Neural progenitor cell (in vitro differentiated cells): ENCODE results near the gene STEAP1B. TPM values are rescaled to one million over a fixed set of nuclear protein-coding genes. Genes with fewer than 3 reads are reported as not detected.

ENCODE experiments used
- DNase-seq: peaks from one replicate; pipeline ENCODE4 v3.0.0-alpha.2; 2016; ENCODE audit warnings: low spot score
- H2AFZ ChIP-seq: fragments of 200-600 bp; sonication (generic); replicated peaks from 2 replicates; pipeline ENCODE4 v1.6.1; 2016; ENCODE audit warnings: antibody characterized with exemption
- H3F3A ChIP-seq: fragments of 200-600 bp; sonication (generic); 2 replicates; pipeline ENCODE4 v1.6.1; 2016; ENCODE audit warnings: antibody characterized with exemption, low read depth
- H3K27ac ChIP-seq: fragments of 200-600 bp; sonication (generic); 2 replicates; pipeline ENCODE4 v1.5.1; 2016; ENCODE audit warnings: mild to moderate bottlenecking
- H3K27me3 ChIP-seq: fragments of 200-600 bp; sonication (generic); 2 replicates; pipeline ENCODE4 v1.6.1; 2016; ENCODE audit warnings: mild to moderate bottlenecking, moderate library complexity
- H3K36me3 ChIP-seq: fragments of 200-600 bp; sonication (generic); 2 replicates; pipeline ENCODE4 v1.5.1; 2016
- H3K4me1 ChIP-seq: fragments of 200-600 bp; sonication (generic); 2 replicates; pipeline ENCODE4 v1.6.1; 2016; ENCODE audit warnings: mixed run types
- H3K4me2 ChIP-seq: fragments of 200-600 bp; sonication (generic); 2 replicates; pipeline ENCODE4 v1.6.1; 2016
- H3K4me3 ChIP-seq: fragments of 200-600 bp; sonication (generic); 2 replicates; pipeline ENCODE4 v1.5.1; 2016
- H3K79me2 ChIP-seq: fragments of 200-600 bp; sonication (generic); 2 replicates; pipeline ENCODE4 v1.6.1; 2016; ENCODE audit warnings: low read depth
- H3K9ac ChIP-seq: fragments of 200-600 bp; sonication (generic); 2 replicates; pipeline ENCODE4 v1.6.1; 2016
- H3K9me3 ChIP-seq: fragments of 200-600 bp; sonication (generic); 2 replicates; pipeline ENCODE4 v1.5.1; 2016; ENCODE audit warnings: low read depth
- H4K20me1 ChIP-seq: fragments of 200-600 bp; sonication (generic); 2 replicates; pipeline ENCODE4 v1.6.1; 2016; ENCODE audit warnings: low read depth
- H3K27ac Mint-ChIP-seq: 3 replicates; pipeline ENCODE4 v1.8.0; 2021; ENCODE audit warnings: mixed read lengths
- H3K27me3 Mint-ChIP-seq: 2 replicates; pipeline ENCODE4 v1.8.0; 2022; ENCODE audit warnings: low read depth, mild to moderate bottlenecking, inconsistent platforms, moderate library complexity, mixed read lengths; ENCODE audit not compliant: insufficient read depth
- H3K36me3 Mint-ChIP-seq: 3 replicates; pipeline ENCODE4 v1.8.0; 2021; ENCODE audit warnings: mixed read lengths
- H3K4me1 Mint-ChIP-seq: 3 replicates; pipeline ENCODE4 v1.8.0; 2021; ENCODE audit warnings: mixed read lengths
- H3K4me3 Mint-ChIP-seq: 3 replicates; pipeline ENCODE4 v1.8.0; 2021; ENCODE audit warnings: mild to moderate bottlenecking, moderate library complexity, mixed read lengths
- H3K9me3 Mint-ChIP-seq: 3 replicates; pipeline ENCODE4 v1.8.0; 2020; ENCODE audit warnings: mixed read lengths
- CTCF ChIP-seq: fragments of 200-600 bp; sonication (generic); IDR thresholded peaks from 2 replicates; pipeline ENCODE4 v1.5.1; 2017; ENCODE audit warnings: antibody characterized with exemption, mild to moderate bottlenecking
- EZH2 ChIP-seq: fragments of 200-600 bp; sonication (generic); IDR thresholded peaks from 2 replicates; pipeline ENCODE4 v1.6.1; 2017; ENCODE audit warnings: antibody characterized with exemption, mild to moderate bottlenecking, moderate library complexity
- EZH2phosphoT487 ChIP-seq: fragments of 200-600 bp; sonication (generic); IDR thresholded peaks from 2 replicates; pipeline ENCODE4 v1.6.1; 2017; ENCODE audit warnings: antibody characterized with exemption
- total RNA-seq: library from RNA; depleted of rRNA; stranded (reverse); fragments of >200 nt; gene quantifications from 2 replicates; pipeline ENCODE4 v1.2.3, GENCODE V29; 2015; ENCODE audit warnings: low replicate concordance

The STEAP1B gene
- total RNA-seq, 1 donor from 2014 or later, result 1.6 TPM

GRCh38 chr7:22477262-22477661 is 22.7 kb downstream of the STEAP1B start:
- Histone ChIP-seq H3K36me3 (no peaks in the 10 kb centered on the region), H3K4me3 (no peak overlapping the region), H3K27ac (no peak overlapping the region), H3K4me2 (no peak overlapping the region), H3K9me3 (no peaks in the 10 kb centered on the region), H4K20me1 (no peaks in the 10 kb centered on the region), H2AFZ (no peak overlapping the region), H3K27me3 (no peaks in the 10 kb centered on the region), H3K4me1 (peaks cover 19% of the 10 kb centered on the region), H3K9ac (no peak overlapping the region), H3F3A (peaks cover 8% of the 10 kb centered on the region), H3K79me2 (no peaks in the 10 kb centered on the region)
- no peak overlapping the region for H3K4me3 Mint-ChIP-seq
- H3K27me3 Mint-ChIP-seq, result no peaks in the 10 kb centered on the region
- H3K4me1 Mint-ChIP-seq, result no peaks in the 10 kb centered on the region
- no peak overlapping the region for H3K27ac Mint-ChIP-seq
- no peak for DNase-seq
- no peaks in the 10 kb centered on the region for H3K9me3 Mint-ChIP-seq
- no peak for TF ChIP-seq EZH2
- TF ChIP-seq CTCF, result no peak
- TF ChIP-seq EZH2phosphoT487, result no peak
- no peaks in the 10 kb centered on the region for H3K36me3 Mint-ChIP-seq

GRCh38 chr7:22476824-22477223 is 23.2 kb downstream of the STEAP1B start:
- H3K27me3 ChIP-seq, result no peaks in the 10 kb centered on the region
- no peak for DNase-seq
- no peak overlapping the region for H3K4me2 ChIP-seq
- no peaks in the 10 kb centered on the region for H3K79me2 ChIP-seq
- no peaks in the 10 kb centered on the region for H3K27me3 Mint-ChIP-seq
- H3K27ac Mint-ChIP-seq, result no peak overlapping the region
- H3K36me3 ChIP-seq, result no peaks in the 10 kb centered on the region
- H3K4me1 ChIP-seq, result peaks cover 19% of the 10 kb centered on the region
- H2AFZ ChIP-seq, result no peak overlapping the region
- no peak overlapping the region for H3K27ac ChIP-seq
- H3K4me3 Mint-ChIP-seq, result no peak overlapping the region
- H3F3A ChIP-seq, result peaks cover 8% of the 10 kb centered on the region
- H3K9ac ChIP-seq, result no peak overlapping the region
- no peaks in the 10 kb centered on the region for H3K9me3 Mint-ChIP-seq
- H3K9me3 ChIP-seq, result no peaks in the 10 kb centered on the region
- H4K20me1 ChIP-seq, result no peaks in the 10 kb centered on the region
- TF ChIP-seq CTCF (no peak), EZH2phosphoT487 (no peak), EZH2 (no peak)
- H3K36me3 Mint-ChIP-seq, result no peaks in the 10 kb centered on the region
- H3K4me3 ChIP-seq, result no peak overlapping the region
- H3K4me1 Mint-ChIP-seq, result no peaks in the 10 kb centered on the region

GRCh38 chr7:22474645-22475044 is 25.3 kb downstream of the STEAP1B start:
- no peak for DNase-seq
- Histone ChIP-seq H3K4me3 (no peak overlapping the region), H3K27ac (no peak overlapping the region), H3K79me2 (no peaks in the 10 kb centered on the region), H3K27me3 (no peaks in the 10 kb centered on the region), H3K4me1 (peaks cover 25% of the 10 kb centered on the region), H3K9ac (no peak overlapping the region), H3K36me3 (no peaks in the 10 kb centered on the region), H4K20me1 (no peaks in the 10 kb centered on the region), H2AFZ (no peak overlapping the region), H3F3A (peaks cover 8% of the 10 kb centered on the region), H3K9me3 (no peaks in the 10 kb centered on the region), H3K4me2 (no peak overlapping the region)
- no peaks in the 10 kb centered on the region for H3K9me3 Mint-ChIP-seq
- H3K27me3 Mint-ChIP-seq, result peaks cover 2% of the 10 kb centered on the region
- no peaks in the 10 kb centered on the region for H3K36me3 Mint-ChIP-seq
- H3K4me3 Mint-ChIP-seq, result no peak overlapping the region
- no peak for TF ChIP-seq CTCF
- TF ChIP-seq EZH2phosphoT487, result no peak
- no peak for TF ChIP-seq EZH2
- H3K4me1 Mint-ChIP-seq, result no peaks in the 10 kb centered on the region
- H3K27ac Mint-ChIP-seq, result no peak overlapping the region
